Measurements from ENCODE around the gene KRT12. TPM values are rescaled to one million over a fixed set of nuclear protein-coding genes. Genes with fewer than 3 reads are reported as not detected.
"Not testable (repeated sequence)": the region's sequence is repeated elsewhere in the genome, so short reads cannot be mapped to it uniquely, and the experiment has no call there.

KRT12 gene
- total RNA-seq, 1 donor from 2014 or later = not detected

DNA sequence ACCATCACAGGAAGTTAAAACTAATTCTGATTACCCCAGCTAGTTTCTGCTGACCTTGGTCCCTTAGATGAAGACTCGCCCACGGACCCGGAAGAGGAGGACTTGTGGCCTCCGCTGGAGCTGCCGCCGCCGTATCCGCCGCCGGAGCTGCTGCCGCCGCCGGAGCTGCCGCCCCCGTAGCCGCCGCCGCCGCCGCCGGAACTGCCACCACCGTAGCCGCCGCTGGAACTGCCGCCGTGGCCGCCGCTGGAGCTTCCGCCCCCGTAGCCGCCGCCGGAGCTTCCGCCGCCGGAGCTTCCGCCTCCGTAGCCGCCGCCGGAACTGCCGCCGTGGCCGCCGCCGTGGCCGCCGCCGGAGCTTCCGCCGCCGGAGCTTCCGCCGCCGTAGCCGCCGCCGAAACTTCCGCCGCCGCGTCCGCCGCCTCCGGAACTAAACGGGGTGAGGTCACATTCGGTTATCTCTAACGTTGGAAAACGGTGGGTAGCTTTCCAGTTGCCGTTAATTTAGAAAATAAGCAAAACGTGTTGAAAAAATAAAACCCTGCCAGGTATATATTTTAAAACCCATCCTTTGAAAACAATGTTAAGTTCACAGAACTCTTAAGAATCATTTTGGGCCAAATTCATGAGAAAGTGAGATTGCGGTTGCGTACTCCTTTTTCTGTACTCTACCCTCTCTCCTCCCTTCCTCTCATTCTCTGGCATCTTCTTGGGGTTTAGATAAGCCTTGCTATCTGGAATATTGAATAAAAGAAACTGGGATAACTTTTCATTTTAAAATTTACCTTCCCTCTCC, 48.1 kb downstream of the KRT12 start:
- no peak for DNase-seq (ENCODE audit: extremely low read depth, low read depth, low spot score)

DNA sequence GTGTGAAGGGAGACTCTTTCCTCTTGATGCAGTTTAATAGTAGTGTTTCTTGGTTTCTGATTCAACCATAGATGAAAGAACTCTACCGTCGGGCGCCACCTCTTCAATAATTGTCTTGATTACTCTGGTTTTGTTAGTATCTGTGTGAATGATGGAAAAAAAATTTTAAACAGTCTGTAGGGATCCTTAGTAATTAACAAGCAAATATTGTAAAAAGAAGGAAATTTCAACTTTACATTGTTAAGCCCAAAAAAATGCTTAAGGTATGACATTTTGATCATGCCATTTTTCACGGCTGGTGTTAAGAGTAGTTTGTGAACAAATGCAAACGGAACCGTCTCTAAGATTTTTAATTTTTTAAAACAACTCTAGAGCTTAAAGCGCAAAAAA, 48.7 kb downstream of the KRT12 start:
- no peak for DNase-seq (ENCODE audit: extremely low read depth, low read depth, low spot score)

GRCh38 chr17:40817103-40817682, 49.8 kb downstream of the KRT12 start:
- DNase-seq (ENCODE audit: extremely low read depth, low read depth, low spot score) = no peak

DNA sequence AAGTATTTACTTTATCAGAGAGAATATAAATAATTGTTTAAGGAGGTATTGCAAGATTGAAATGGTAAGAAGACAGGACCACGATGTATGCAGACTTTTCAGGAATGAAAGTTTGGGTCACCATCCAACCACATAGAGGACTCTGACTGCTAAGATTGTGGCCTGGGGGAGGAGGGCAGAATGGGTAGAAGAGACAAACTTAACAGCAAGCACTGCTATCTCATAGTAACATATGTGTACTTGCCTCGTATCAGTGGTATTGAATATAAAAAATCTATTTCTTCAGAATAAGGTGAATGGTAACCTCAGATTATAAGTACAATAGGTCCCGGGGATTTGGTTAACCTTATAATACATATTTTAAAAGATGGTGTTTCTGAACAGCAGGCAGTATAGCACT, 50.5 kb downstream of the KRT12 start:
- DNase-seq (ENCODE audit: extremely low read depth, low read depth, low spot score) = no peak

DNA sequence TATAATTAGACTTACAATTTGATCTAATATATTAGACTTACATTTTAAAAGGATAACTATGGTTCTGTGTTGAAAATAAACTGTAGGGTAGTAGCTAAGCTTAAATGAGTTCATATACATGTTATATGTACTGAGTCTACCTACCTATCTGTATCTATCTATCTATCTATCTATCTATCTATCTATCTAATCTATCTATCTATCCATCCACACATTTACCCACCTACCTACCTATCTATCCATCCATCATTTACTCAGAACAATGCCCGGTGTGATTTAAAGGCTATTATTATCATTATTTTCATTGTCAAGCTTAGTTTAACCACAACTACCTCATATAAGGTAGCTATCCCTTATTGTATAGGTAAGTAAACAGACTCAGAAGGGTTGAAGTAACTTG, 51.6 kb downstream of the KRT12 start:
- DNase-seq (ENCODE audit: extremely low read depth, low read depth, low spot score) = no peak

DNA sequence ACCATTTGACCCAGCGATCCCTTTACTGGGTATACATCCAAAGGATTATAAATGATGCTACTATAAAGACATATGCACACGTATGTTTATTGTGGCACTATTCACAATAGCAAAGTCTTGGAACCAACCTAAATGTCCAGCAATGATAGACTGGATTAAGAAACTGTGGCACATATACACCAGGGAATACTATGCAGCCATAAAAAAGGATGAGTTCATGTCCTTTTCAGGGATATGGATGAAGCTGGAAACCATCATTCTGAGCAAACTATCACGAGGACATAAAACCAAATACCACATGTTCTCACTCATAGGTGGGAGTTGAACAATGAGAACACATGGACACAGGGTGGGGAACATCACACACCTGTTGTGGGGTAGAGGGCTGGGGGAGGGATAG, 52.4 kb downstream of the KRT12 start:
- not testable (repeated sequence) for DNase-seq (ENCODE audit: extremely low read depth, low read depth, low spot score)

GRCh38 chr17:40813804-40814203, 53.2 kb downstream of the KRT12 start:
- no peak for DNase-seq (ENCODE audit: extremely low read depth, low read depth, low spot score)

DNA sequence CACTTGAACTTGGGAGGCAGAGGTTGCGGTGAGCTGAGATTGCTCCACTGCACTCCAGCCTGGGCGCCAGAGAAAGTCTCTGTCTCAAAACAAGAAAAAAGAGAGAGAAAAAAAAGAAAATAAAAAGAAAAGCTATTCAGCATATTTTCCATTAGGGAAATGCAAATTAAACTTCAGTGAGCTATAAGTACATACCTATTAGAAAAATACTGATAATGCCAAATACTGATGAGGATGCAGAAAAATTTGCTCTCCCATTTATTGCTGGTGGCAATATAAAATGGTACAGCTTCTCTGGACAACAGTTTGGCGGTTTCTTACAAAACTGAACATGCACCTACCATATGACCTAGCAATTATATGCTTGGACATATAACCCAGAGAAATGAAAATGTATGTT, 54.4 kb downstream of the KRT12 start:
- no peak for DNase-seq (ENCODE audit: extremely low read depth, low read depth, low spot score)

Other genes starting within 250 kb of the KRT12 start
- gene SMARCE1, start 219.4 kb downstream of the KRT12 start, total RNA-seq = 104 and 106 TPM in 2 replicates
- not detected in 2 replicates for gene KRT222, start 202.0 kb downstream of the KRT12 start, total RNA-seq
- gene KRT24, start 163.5 kb downstream of the KRT12 start, total RNA-seq = not detected in 2 replicates
- gene KRT25, start 111.9 kb downstream of the KRT12 start, total RNA-seq = not detected in 2 replicates
- not detected in 2 replicates for gene KRT26, start 95.0 kb downstream of the KRT12 start, total RNA-seq
- gene KRT27, start 84.7 kb downstream of the KRT12 start, total RNA-seq = not detected in 2 replicates
- not detected in 2 replicates for gene KRT28, start 67.3 kb downstream of the KRT12 start, total RNA-seq
- 18.2 and 24.8 TPM in 2 replicates for gene KRT10, start 44.6 kb downstream of the KRT12 start, total RNA-seq
- gene KRT20, start 18.0 kb upstream of the KRT12 start, total RNA-seq = not detected in 2 replicates
- gene KRT23, start 70.4 kb upstream of the KRT12 start, total RNA-seq = not detected in 2 replicates
- not detected in 2 replicates for gene KRT39, start 99.7 kb upstream of the KRT12 start, total RNA-seq
- not detected in 2 replicates for gene KRT40, start 117.1 kb upstream of the KRT12 start, total RNA-seq
- gene KRTAP3-3, start 126.9 kb upstream of the KRT12 start, total RNA-seq = not detected in 2 replicates
- not detected in 2 replicates for gene KRTAP3-2, start 132.7 kb upstream of the KRT12 start, total RNA-seq
- gene KRTAP3-1, start 141.9 kb upstream of the KRT12 start, total RNA-seq = not detected in 2 replicates
- 0.29 and 0.82 TPM in 2 replicates for gene KRTAP1-5, start 160.0 kb upstream of the KRT12 start, total RNA-seq
- not detected in 2 replicates for gene KRTAP1-4, start 163.0 kb upstream of the KRT12 start, total RNA-seq
- not detected in 2 replicates for gene KRTAP1-3, start 167.7 kb upstream of the KRT12 start, total RNA-seq
- gene KRTAP1-1, start 174.2 kb upstream of the KRT12 start, total RNA-seq = not detected in 2 replicates
- gene KRTAP2-1, start 180.1 kb upstream of the KRT12 start, total RNA-seq = not detected in 2 replicates
- gene KRTAP2-2, start 188.0 kb upstream of the KRT12 start, total RNA-seq = not detected in 2 replicates
- gene KRTAP2-3, start 192.9 kb upstream of the KRT12 start, total RNA-seq = 1.8 and 5.4 TPM in 2 replicates
- not detected in 2 replicates for gene KRTAP2-4, start 198.7 kb upstream of the KRT12 start, total RNA-seq
- gene KRTAP4-7, start 216.9 kb upstream of the KRT12 start, total RNA-seq = not detected in 2 replicates
- gene KRTAP4-8, start 230.9 kb upstream of the KRT12 start, total RNA-seq = not detected in 2 replicates
- not detected in 2 replicates for gene KRTAP4-16, start 235.0 kb upstream of the KRT12 start, total RNA-seq
- gene KRTAP4-9, start 238.2 kb upstream of the KRT12 start, total RNA-seq = not detected in 2 replicates

Measured in glomerular endothelial cell (primary cell).